Measurements from ENCODE around the gene FREM2.

Gene FREM2

DNA sequence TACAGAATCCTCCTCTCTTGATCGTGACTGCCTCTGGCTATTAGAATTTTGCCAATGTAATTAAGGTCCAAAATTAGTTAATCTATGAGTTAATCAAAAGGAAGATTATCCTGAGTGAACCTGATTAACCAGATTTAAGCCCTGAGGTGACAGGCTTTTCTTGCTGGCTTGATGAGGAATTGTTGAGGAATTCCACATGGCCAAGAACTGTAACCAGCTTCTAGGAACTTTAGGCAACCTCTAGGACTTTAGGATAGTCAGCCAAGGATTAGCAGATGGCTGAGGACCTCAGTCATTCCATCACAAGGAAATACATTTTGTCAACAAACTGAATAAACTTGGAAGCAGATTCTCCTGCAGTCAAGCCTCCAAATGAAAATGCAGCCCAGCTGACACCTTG is 219.0 kb downstream of the FREM2 start:
- DNase-seq, result no peak

DNA sequence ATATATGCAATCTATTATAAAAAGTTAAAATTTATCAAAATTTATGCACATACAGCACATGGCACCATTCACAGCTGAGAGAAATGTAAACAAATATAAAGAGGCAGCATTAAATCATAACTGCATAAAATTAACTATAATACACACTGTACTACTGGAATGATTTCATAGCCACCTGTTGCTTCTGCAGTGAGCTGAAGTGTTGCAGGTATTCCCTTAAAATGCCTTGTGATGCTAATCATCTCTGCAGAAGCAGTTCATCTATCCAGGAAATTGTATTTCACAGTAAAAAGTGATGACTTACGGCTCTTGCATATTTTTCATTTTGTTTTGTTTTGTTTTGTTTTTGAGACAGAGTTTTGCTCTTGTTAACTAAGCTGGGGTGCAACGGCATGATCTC is 221.7 kb downstream of the FREM2 start:
- DNase-seq, result no peak

DNA sequence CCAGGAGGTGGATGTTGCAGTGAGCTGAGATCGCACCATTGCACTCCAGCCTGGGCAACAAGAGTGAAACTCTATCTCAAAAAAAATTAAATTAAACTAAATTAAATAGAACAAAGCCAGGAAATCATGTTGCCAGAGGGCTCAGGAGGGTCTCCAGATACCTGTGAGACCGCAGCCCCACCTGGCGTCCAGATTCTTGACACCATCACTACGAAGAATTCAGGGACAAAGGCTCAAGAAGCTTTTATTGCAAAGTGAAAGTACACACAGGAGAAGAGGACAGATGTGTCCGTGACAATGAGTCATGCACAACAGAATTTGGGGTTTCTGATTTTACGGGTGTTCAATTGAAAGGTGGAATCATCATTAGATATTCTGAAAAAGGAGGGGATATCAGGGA is 227.2 kb downstream of the FREM2 start:
- peak; percentile 68 for DNase-seq

DNA sequence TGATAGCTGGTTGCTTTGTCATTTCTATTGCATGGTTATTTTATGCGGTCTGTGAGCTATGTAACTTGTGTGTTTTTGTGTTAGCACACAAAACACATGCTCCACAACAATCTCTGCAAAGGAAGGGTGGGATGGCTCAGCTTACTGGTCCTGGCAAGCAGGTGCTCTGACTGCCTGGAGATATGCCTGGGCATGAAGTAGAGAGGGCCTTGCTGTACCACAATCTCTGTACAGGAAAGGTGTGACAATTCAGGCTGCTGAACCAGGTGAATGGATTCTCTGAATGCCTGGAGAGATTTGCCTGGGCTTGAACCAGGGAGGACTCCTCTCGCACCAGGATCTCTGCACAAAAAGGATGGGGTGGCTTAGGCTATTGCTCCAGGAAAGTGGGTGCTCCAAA is 234.2 kb downstream of the FREM2 start:
- DNase-seq, result no peak

DNA sequence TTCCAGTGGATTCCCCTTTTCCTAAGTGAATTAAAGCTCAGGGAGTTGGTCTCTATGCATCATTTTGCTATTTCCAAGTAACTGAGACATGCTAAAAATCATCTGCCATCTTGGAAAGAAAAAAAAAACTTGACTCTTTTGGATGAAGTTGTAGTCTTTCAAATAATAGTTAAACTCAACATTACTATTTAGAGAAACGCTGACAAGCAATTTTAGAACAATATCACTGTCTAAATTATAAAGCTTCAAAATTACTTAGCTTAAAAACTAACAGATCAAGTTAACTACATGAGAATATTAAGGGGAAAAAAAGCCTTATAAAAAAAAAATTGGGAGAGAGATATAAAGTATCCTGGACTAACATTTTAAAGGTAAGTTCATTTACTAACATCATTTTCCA is 235.3 kb downstream of the FREM2 start:
- no peak for DNase-seq

DNA sequence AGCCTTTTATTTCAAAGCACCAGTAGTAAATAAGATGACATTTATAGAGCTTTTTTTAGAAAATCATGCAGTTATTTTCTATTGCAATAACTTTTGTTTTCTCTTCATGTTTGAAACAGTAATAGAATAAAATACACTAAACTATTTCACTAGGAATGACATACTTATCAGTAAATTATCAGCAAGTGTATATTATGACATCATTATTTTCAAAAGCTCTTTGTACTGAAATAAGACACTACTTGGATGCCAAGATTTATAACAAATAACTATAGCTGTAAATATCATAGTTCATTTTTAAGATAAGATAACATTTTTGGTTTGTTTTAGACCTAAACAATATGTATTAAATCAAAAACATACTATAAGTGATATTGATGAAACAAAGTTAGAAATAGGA is 246.9 kb downstream of the FREM2 start:
- no peak for DNase-seq
